Measurements from ENCODE around the gene DCUN1D4.

The DCUN1D4 gene

GRCh38 chr4:51843309-51844152 lies 578 bp downstream of the DCUN1D4 start:
- H3K36me3 ChIP-seq (ENCODE audit: insufficient read depth, low read depth, low read length), result no peaks in the 10 kb centered on the region
- H3K27me3 ChIP-seq (ENCODE audit: insufficient read depth, low read length), result peaks cover 24% of the 10 kb centered on the region
- H3K27ac ChIP-seq (ENCODE audit: low read length), result no peak overlapping the region
- H3K9me3 ChIP-seq (ENCODE audit: insufficient read depth, low read depth, low read length), result no peaks in the 10 kb centered on the region
- H3K4me3 ChIP-seq (ENCODE audit: low read length), result peak overlapping the region; percentile 70
- H3K4me1 ChIP-seq (ENCODE audit: insufficient read depth, low read length), result peaks cover 10% of the 10 kb centered on the region
- H3K9ac ChIP-seq (ENCODE audit: low read depth, low read length), result peak overlapping the region; percentile 79; the same call in 1 of the 2 replicates

- H3K4me3 ChIP-seq (ENCODE audit: low read length), result peak overlapping the region; percentile 70
- H3K36me3 ChIP-seq (ENCODE audit: insufficient read depth, low read depth, low read length), result no peaks in the 10 kb centered on the region
- peaks cover 24% of the 10 kb centered on the region for H3K27me3 ChIP-seq (ENCODE audit: insufficient read depth, low read length)
- no peak overlapping the region for H3K27ac ChIP-seq (ENCODE audit: low read length)
- H3K9me3 ChIP-seq (ENCODE audit: insufficient read depth, low read depth, low read length), result no peaks in the 10 kb centered on the region
- peak overlapping the region; percentile 79 for H3K9ac ChIP-seq (ENCODE audit: low read depth, low read length)
- peaks cover 16% of the 10 kb centered on the region for H3K4me1 ChIP-seq (ENCODE audit: insufficient read depth, low read length)
Measured at GRCh38 chr4:51844153-51845054, 1.5 kb downstream of the DCUN1D4 start.

GRCh38 chr4:51845055-51845426 lies 2.1 kb downstream of the DCUN1D4 start:
- Histone ChIP-seq H3K36me3 (ENCODE audit: insufficient read depth, low read depth, low read length) (no peaks in the 10 kb centered on the region), H3K9ac (ENCODE audit: low read depth, low read length) (peak overlapping the region; percentile 79), H3K27ac (ENCODE audit: low read length) (no peak overlapping the region), H3K27me3 (ENCODE audit: insufficient read depth, low read length) (peaks cover 24% of the 10 kb centered on the region), H3K9me3 (ENCODE audit: insufficient read depth, low read depth, low read length) (no peaks in the 10 kb centered on the region), H3K4me1 (ENCODE audit: insufficient read depth, low read length) (peaks cover 18% of the 10 kb centered on the region), H3K4me3 (ENCODE audit: low read length) (peak overlapping the region; percentile 70)

GRCh38 chr4:51845711-51846110 lies 2.8 kb downstream of the DCUN1D4 start:
- H3K4me3 ChIP-seq (ENCODE audit: low read length), result peak overlapping the region; percentile 70; the same call in 1 of the 2 replicates

GRCh38 chr4:51849430-51849829 lies 6.5 kb downstream of the DCUN1D4 start:
- Histone ChIP-seq H3K27ac (ENCODE audit: low read length) (no peak overlapping the region), H3K9ac (ENCODE audit: low read depth, low read length) (no peak overlapping the region), H3K9me3 (ENCODE audit: insufficient read depth, low read depth, low read length) (no peaks in the 10 kb centered on the region), H3K27me3 (ENCODE audit: insufficient read depth, low read length) (no peaks in the 10 kb centered on the region), H3K4me3 (ENCODE audit: low read length) (no peak overlapping the region), H3K4me1 (ENCODE audit: insufficient read depth, low read length) (peaks cover 56% of the 10 kb centered on the region), H3K36me3 (ENCODE audit: insufficient read depth, low read depth, low read length) (no peaks in the 10 kb centered on the region)

More at GRCh38 chr4:51845711-51846110, 2.8 kb downstream of the DCUN1D4 start:
- Histone ChIP-seq H3K27ac (ENCODE audit: low read length) (no peak overlapping the region), H3K9ac (ENCODE audit: low read depth, low read length) (peak overlapping the region; percentile 79; the same call in 1 of the 2 replicates), H3K4me1 (ENCODE audit: insufficient read depth, low read length) (peaks cover 25% of the 10 kb centered on the region), H3K36me3 (ENCODE audit: insufficient read depth, low read depth, low read length) (no peaks in the 10 kb centered on the region), H3K27me3 (ENCODE audit: insufficient read depth, low read length) (peaks cover 18% of the 10 kb centered on the region), H3K9me3 (ENCODE audit: insufficient read depth, low read depth, low read length) (no peaks in the 10 kb centered on the region)

- peak overlapping the region; percentile 42; the same call in 1 of the 2 replicates for H3K9ac ChIP-seq (ENCODE audit: low read depth, low read length)
Measured at GRCh38 chr4:51850294-51850693, 7.3 kb downstream of the DCUN1D4 start.

GRCh38 chr4:51851090-51851936 lies 8.4 kb downstream of the DCUN1D4 start:
- peaks cover 52% of the 10 kb centered on the region for H3K4me1 ChIP-seq (ENCODE audit: insufficient read depth, low read length)
- no peak overlapping the region; the same call in 1 of the 2 replicates for H3K9ac ChIP-seq (ENCODE audit: low read depth, low read length)
- H3K27me3 ChIP-seq (ENCODE audit: insufficient read depth, low read length), result no peaks in the 10 kb centered on the region
- no peaks in the 10 kb centered on the region for H3K36me3 ChIP-seq (ENCODE audit: insufficient read depth, low read depth, low read length)
- H3K27ac ChIP-seq (ENCODE audit: low read length), result no peak overlapping the region
- no peaks in the 10 kb centered on the region for H3K9me3 ChIP-seq (ENCODE audit: insufficient read depth, low read depth, low read length)
- H3K4me3 ChIP-seq (ENCODE audit: low read length), result no peak overlapping the region

More at GRCh38 chr4:51850294-51850693, 7.3 kb downstream of the DCUN1D4 start:
- no peaks in the 10 kb centered on the region for H3K36me3 ChIP-seq (ENCODE audit: insufficient read depth, low read depth, low read length)
- peaks cover 54% of the 10 kb centered on the region for H3K4me1 ChIP-seq (ENCODE audit: insufficient read depth, low read length)
- no peaks in the 10 kb centered on the region for H3K9me3 ChIP-seq (ENCODE audit: insufficient read depth, low read depth, low read length)
- no peak overlapping the region for H3K4me3 ChIP-seq (ENCODE audit: low read length)
- H3K27me3 ChIP-seq (ENCODE audit: insufficient read depth, low read length), result no peaks in the 10 kb centered on the region
- peak overlapping the region; percentile 38 for H3K27ac ChIP-seq (ENCODE audit: low read length)

- Histone ChIP-seq H3K9ac (ENCODE audit: low read depth, low read length) (no peak overlapping the region), H3K4me3 (ENCODE audit: low read length) (no peak overlapping the region), H3K27ac (ENCODE audit: low read length) (no peak overlapping the region), H3K4me1 (ENCODE audit: insufficient read depth, low read length) (peaks cover 50% of the 10 kb centered on the region), H3K27me3 (ENCODE audit: insufficient read depth, low read length) (no peaks in the 10 kb centered on the region), H3K36me3 (ENCODE audit: insufficient read depth, low read depth, low read length) (peaks cover under 1% of the 10 kb centered on the region; the same call in 1 of the 2 replicates), H3K9me3 (ENCODE audit: insufficient read depth, low read depth, low read length) (no peaks in the 10 kb centered on the region)
Measured at GRCh38 chr4:51851937-51852290, 9.0 kb downstream of the DCUN1D4 start.

GRCh38 chr4:51853027-51853682 lies 10.2 kb downstream of the DCUN1D4 start:
- Histone ChIP-seq H3K9ac (ENCODE audit: low read depth, low read length) (peak overlapping the region; percentile 45; the same call in 1 of the 2 replicates), H3K36me3 (ENCODE audit: insufficient read depth, low read depth, low read length) (peaks cover 3% of the 10 kb centered on the region; the same call in 1 of the 2 replicates), H3K9me3 (ENCODE audit: insufficient read depth, low read depth, low read length) (no peaks in the 10 kb centered on the region), H3K4me3 (ENCODE audit: low read length) (peak overlapping the region; percentile 14; the same call in 1 of the 2 replicates), H3K4me1 (ENCODE audit: insufficient read depth, low read length) (peaks cover 46% of the 10 kb centered on the region), H3K27ac (ENCODE audit: low read length) (peak overlapping the region; percentile 10), H3K27me3 (ENCODE audit: insufficient read depth, low read length) (no peaks in the 10 kb centered on the region)

GRCh38 chr4:51855270-51855669 lies 12.3 kb downstream of the DCUN1D4 start:
- H3K27me3 ChIP-seq (ENCODE audit: insufficient read depth, low read length), result no peaks in the 10 kb centered on the region
- peaks cover 3% of the 10 kb centered on the region; the same call in 1 of the 2 replicates for H3K36me3 ChIP-seq (ENCODE audit: insufficient read depth, low read depth, low read length)
- H3K4me1 ChIP-seq (ENCODE audit: insufficient read depth, low read length), result peaks cover 35% of the 10 kb centered on the region
- no peak overlapping the region for H3K27ac ChIP-seq (ENCODE audit: low read length)
- no peak overlapping the region for H3K4me3 ChIP-seq (ENCODE audit: low read length)
- H3K9me3 ChIP-seq (ENCODE audit: insufficient read depth, low read depth, low read length), result no peaks in the 10 kb centered on the region
- H3K9ac ChIP-seq (ENCODE audit: low read depth, low read length), result no peak overlapping the region
